Measurements from ENCODE around the gene CCDC28B.
A peak's percentile ranks its signal among the peaks of the same experiment; 100 is the strongest.
"Not testable (repeated sequence)": the region's sequence is repeated elsewhere in the genome, so short reads cannot be mapped to it uniquely, and the experiment has no call there.

Gene CCDC28B

GRCh38 chr1:32200226-32201010 lies at the start of gene CCDC28B:
CCDC28B (plus strand) TSS chr1:32200595; CDS start chr1:32201936, 1,341 bp downstream.
- peak; percentile 38 for DNase-seq

GRCh38 chr1:32150847-32151246 lies 49.5 kb upstream of the CCDC28B start:
- DNase-seq = no peak

- DNase-seq = no peak
These were observed 49.0 kb upstream of the CCDC28B start for GRCh38 chr1:32151319-32151787.

GRCh38 chr1:32159189-32159588 lies 41.2 kb upstream of the CCDC28B start:
- DNase-seq = no peak

- DNase-seq = no peak
These were observed 37.0 kb upstream of the CCDC28B start for GRCh38 chr1:32163405-32163804.

GRCh38 chr1:32165633-32166032 lies 34.8 kb upstream of the CCDC28B start:
- DNase-seq = not testable (repeated sequence)

- DNase-seq = no peak
These were observed 29.4 kb upstream of the CCDC28B start for GRCh38 chr1:32170991-32171390.

GRCh38 chr1:32172621-32173245 lies 27.7 kb upstream of the CCDC28B start:
- DNase-seq = no peak

GRCh38 chr1:32178380-32179192 lies 21.8 kb upstream of the CCDC28B start:
- no peak for DNase-seq

- no peak for DNase-seq
These were observed 21.3 kb upstream of the CCDC28B start for GRCh38 chr1:32179193-32179442.

GRCh38 chr1:32179443-32180185 lies 20.8 kb upstream of the CCDC28B start, which contains the start of gene TXLNA:
TXLNA (plus strand) TSS chr1:32179675; CDS start chr1:32180346, 671 bp downstream.
- DNase-seq = peak; percentile 67

GRCh38 chr1:32180186-32181060 lies 20.0 kb upstream of the CCDC28B start:
- no peak for DNase-seq

- DNase-seq = no peak
These were observed 19.3 kb upstream of the CCDC28B start for GRCh38 chr1:32181065-32181464.

GRCh38 chr1:32181563-32181962 lies 18.8 kb upstream of the CCDC28B start:
- no peak for DNase-seq

GRCh38 chr1:32182060-32182459 lies 18.3 kb upstream of the CCDC28B start:
- no peak for DNase-seq

- no peak for DNase-seq
These were observed 15.7 kb upstream of the CCDC28B start for GRCh38 chr1:32184650-32185049.

GRCh38 chr1:32186077-32186476 lies 14.3 kb upstream of the CCDC28B start:
- no peak for DNase-seq

- no peak for DNase-seq
These were observed 13.9 kb upstream of the CCDC28B start for GRCh38 chr1:32186491-32186890.

- no peak for DNase-seq
These were observed 12.5 kb upstream of the CCDC28B start for GRCh38 chr1:32187850-32188249.

- DNase-seq = no peak
These were observed 8.0 kb upstream of the CCDC28B start for GRCh38 chr1:32192220-32192948.

GRCh38 chr1:32194984-32195383 lies 5.4 kb upstream of the CCDC28B start:
- no peak for DNase-seq

Data from NCI-H510A (cell line).